SK-N-MC (cell line): ENCODE results near the gene PPM1M.

Source experiments
- EZH2 ChIP-seq: fragments of 200-600 bp; sonication (generic); IDR thresholded peaks from one replicate; pipeline ENCODE4 v1.6.1; 2017; ENCODE audit warnings: antibody characterized with exemption
- POLR2AphosphoS5 ChIP-seq: IDR thresholded peaks from 2 replicates; pipeline ENCODE4 v1.6.1; 2012; ENCODE audit warnings: mild to moderate bottlenecking, low read depth, low read length, borderline replicate concordance

GRCh38 chr3:52281981-52282801 is 36.6 kb downstream of the PPM1M start:
- TF ChIP-seq POLR2AphosphoS5: no peak
- no peak for TF ChIP-seq EZH2
